Left renal pelvis (tissue), 4 donors: ENCODE results near the gene NLGN1. TPM values are rescaled to one million over a fixed set of nuclear protein-coding genes. Genes with fewer than 3 reads are reported as not detected.

Experiments
- DNase-seq, 4 donors: peaks; one replicate each; pipeline ENCODE4 v3.0.0-alpha.2; 2013; ENCODE audit warnings: low read depth in 4 of 4, low spot score in 3 of 4
- polyA plus RNA-seq, 4 donors: library from polyadenylated mRNA; unstranded; fragments of 120-200 nt; gene quantifications; one replicate each; pipeline ENCODE4 v1.2.1, GENCODE V29; 2013; ENCODE audit not compliant: insufficient read length in 4 of 4

The NLGN1 gene
- polyA plus RNA-seq, 4 donors: 1.4 to 5.3 (median 3.7) TPM

GRCh38 chr3:174303907-174304560 lies 906.5 kb downstream of the NLGN1 start:
- no peak for DNase-seq

- no peak for DNase-seq
Measured at GRCh38 chr3:174308736-174309135, 911.2 kb downstream of the NLGN1 start.

- DNase-seq: no peak
Measured at GRCh38 chr3:174310475-174310983, 913.0 kb downstream of the NLGN1 start.

- DNase-seq: no peak
Measured at GRCh38 chr3:174315225-174315624, 917.7 kb downstream of the NLGN1 start.

- no peak for DNase-seq
Measured at GRCh38 chr3:174317005-174317404, 919.5 kb downstream of the NLGN1 start.

GRCh38 chr3:174318181-174318580 lies 920.6 kb downstream of the NLGN1 start:
- DNase-seq: no peak

- no peak for DNase-seq
Measured at GRCh38 chr3:174321548-174321947, 924.0 kb downstream of the NLGN1 start.

- no peak for DNase-seq
Measured at GRCh38 chr3:174322789-174323188, 925.2 kb downstream of the NLGN1 start.

- no peak for DNase-seq
Measured at GRCh38 chr3:174325171-174325570, 927.6 kb downstream of the NLGN1 start.

- DNase-seq: no peak
Measured at GRCh38 chr3:174325834-174326700, 928.5 kb downstream of the NLGN1 start.

- no peak for DNase-seq
Measured at GRCh38 chr3:174329321-174329720, 931.8 kb downstream of the NLGN1 start.

- no peak for DNase-seq
Measured at GRCh38 chr3:174330303-174330702, 932.8 kb downstream of the NLGN1 start.

GRCh38 chr3:174331095-174331800 lies 933.7 kb downstream of the NLGN1 start:
- DNase-seq: no peak

- no peak for DNase-seq
Measured at GRCh38 chr3:174332391-174332790, 934.8 kb downstream of the NLGN1 start.

- no peak for DNase-seq
Measured at GRCh38 chr3:174333640-174334039, 936.1 kb downstream of the NLGN1 start.

GRCh38 chr3:174334111-174334510 lies 936.6 kb downstream of the NLGN1 start:
- DNase-seq: no peak

GRCh38 chr3:174335324-174335723 lies 937.8 kb downstream of the NLGN1 start:
- no peak for DNase-seq

GRCh38 chr3:174335910-174336309 lies 938.4 kb downstream of the NLGN1 start:
- no peak for DNase-seq
